GM18870 (cell line): ENCODE data around the gene PAK1IP1.
"Not testable (repeated sequence)": the region's sequence is repeated elsewhere in the genome, so short reads cannot be mapped to it uniquely, and the experiment has no call there.

ENCODE experiments used
- ATAC-seq: cut with Tn5 transposase; IDR thresholded peaks from one replicate; pipeline ENCODE4 v1.9.1; 2021; ENCODE audit warnings: moderate library complexity; ENCODE audit not compliant: unreplicated experiment

PAK1IP1 gene, protein sequence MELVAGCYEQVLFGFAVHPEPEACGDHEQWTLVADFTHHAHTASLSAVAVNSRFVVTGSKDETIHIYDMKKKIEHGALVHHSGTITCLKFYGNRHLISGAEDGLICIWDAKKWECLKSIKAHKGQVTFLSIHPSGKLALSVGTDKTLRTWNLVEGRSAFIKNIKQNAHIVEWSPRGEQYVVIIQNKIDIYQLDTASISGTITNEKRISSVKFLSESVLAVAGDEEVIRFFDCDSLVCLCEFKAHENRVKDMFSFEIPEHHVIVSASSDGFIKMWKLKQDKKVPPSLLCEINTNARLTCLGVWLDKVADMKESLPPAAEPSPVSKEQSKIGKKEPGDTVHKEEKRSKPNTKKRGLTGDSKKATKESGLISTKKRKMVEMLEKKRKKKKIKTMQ

GRCh38 chr6:10694302-10695085, at the start of gene PAK1IP1, which contains the start of gene C6orf52:
Gene PAK1IP1, plus strand, starts transcription at chr6:10694972. Its CDS starts 14 bp downstream, at chr6:10694986.
Gene C6orf52, minus strand, starts transcription at chr6:10694616. Its CDS starts 7,066 bp downstream, at chr6:10687550.
- peak; percentile 97 for ATAC-seq

DNA sequence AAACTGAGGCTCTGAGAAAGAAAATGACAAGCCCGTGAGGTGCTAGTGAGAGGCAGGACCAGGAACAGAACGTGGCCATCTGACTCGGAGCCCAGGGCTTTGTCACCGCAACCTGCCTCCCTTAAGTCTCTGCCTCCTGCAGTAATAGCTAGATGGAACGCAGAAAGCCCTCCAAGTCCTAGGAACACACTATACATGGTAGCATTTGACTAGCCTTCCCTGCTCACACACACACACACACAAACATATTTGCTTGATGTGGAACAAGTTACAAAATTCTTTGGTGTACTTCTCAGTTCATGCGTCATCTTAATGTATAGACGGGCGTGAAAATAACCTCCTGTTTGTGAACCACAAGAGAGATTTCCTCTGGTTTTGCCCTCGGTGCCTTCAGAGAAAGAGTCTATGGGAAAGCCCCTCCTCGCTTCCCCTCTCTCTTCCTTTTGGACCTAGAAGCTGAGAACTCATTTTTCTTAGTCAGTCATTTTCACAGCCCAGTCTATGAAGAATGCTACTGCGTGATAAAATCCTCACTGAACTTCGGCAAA, 39.2 kb upstream of the PAK1IP1 start:
- ATAC-seq = no peak

- ATAC-seq = no peak
Observed at GRCh38 chr6:10658910-10659698, 35.7 kb upstream of the PAK1IP1 start.

DNA sequence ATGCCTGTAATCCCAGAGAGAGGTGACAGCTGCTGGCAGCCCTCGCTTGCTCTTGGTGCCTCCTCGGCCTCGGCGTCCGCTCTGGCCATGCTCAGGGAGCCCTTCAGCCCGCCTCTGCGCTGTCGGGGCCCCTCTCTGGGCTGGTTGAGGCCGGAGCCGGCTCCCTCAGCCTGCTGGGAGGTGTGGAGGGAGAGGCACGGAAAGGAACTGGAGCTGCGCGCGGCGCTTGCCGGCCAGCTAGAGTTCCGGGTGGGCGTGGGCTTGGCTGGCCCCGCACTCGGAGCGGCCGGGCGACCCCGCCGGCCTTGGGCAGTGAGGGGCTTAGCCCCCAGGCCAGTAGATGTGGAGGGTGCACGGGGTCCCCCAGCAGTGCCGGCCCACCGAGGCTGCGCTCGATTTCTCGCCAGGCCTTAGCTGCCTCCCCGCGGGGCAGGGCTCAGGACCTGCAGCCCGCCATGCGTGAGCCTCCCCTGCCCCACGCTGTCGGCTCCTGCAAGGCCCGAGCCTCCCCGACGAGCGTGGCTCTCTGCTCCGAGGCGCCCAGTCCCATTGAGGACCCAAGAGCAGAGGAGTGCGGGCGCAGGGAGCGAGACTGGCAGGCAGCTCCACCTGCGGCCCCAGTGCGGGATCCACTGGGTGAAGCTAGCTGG, 34.9 kb upstream of the PAK1IP1 start:
- ATAC-seq = no peak

GRCh38 chr6:10660431-10661191, 34.2 kb upstream of the PAK1IP1 start:
- not testable (repeated sequence) for ATAC-seq

GRCh38 chr6:10662207-10662606, 32.6 kb upstream of the PAK1IP1 start:
- ATAC-seq = no peak

DNA sequence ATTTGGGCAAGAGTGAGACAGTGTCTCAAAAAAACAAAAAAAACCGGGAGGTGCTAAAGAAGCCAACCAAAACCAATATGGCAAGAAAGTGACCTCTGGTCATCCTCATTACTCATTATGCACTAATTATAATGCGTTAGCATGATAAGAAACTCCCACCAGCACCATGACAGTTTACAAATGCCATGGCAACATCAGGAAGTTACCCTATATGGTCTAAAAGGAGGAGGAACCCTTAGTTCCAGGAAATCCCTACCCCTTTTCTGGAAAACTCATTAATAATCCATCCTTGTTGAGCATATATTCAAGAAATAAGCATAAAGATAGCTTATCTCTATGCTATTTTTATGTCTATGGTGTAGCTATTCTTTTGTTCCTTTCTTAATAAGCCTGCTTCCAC, 32.0 kb upstream of the PAK1IP1 start:
- ATAC-seq = no peak

- ATAC-seq = not testable (repeated sequence)
Observed at GRCh38 chr6:10665595-10665994, 29.2 kb upstream of the PAK1IP1 start.

DNA sequence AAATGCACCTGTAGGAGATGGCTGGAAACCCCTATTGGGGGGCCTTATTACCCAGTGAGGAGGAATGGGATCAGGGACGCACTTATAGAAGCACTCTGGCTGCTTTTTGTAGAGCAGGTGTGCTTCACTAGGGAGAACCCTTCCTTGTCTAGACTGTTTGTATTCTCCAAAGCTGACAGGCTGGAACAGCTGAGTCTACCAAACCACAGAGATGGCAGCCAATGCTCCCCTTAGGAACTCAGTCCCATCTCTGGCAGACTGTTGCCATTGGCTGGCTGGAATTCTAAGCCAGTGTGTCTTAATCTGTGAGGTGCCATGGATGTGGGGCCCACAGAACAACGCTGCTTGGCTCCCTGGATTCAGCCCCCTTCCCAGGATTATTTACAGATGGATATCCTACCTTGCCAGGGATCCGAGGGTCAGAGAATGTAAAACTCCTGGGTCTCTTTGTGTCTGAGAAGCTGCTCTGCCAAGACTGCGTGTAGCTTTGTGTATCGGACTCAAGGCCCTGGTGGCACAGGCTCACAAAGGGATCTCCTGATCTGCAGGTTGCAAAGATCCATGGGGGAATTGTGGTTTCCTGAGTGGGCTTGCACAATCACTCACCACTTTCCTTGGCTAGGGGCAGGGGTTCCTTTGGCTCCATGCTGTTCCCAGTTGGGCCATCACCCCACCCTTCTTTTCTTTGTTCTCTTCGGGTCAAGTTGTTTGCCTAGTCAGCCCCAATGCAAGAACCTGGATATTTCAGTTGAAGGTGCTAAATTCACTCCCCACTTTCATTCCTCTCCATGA, 26.4 kb upstream of the PAK1IP1 start:
- ATAC-seq = no peak

GRCh38 chr6:10676403-10676802, 18.4 kb upstream of the PAK1IP1 start:
- no peak for ATAC-seq

DNA sequence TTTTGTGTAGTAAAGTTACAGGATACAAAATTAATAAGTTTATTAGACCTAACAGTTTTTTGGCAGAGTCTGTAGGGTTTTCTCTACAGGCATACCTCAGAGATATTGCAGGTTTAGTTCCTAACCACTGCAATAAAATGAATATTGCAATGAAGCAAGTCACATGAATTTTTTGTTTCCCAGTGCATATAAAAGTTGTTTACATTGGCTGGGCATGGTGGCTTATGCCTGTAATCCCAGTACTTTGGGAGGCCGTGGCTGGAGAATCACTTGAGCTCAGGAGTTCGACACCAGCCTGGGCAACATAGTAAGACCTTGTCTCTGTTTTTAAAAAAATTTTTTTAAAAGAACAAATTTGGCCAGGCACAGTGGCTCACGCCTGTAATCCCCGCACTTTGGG, 16.3 kb upstream of the PAK1IP1 start:
- no peak for ATAC-seq

GRCh38 chr6:10681795-10682194, 13.0 kb upstream of the PAK1IP1 start:
- no peak for ATAC-seq

DNA sequence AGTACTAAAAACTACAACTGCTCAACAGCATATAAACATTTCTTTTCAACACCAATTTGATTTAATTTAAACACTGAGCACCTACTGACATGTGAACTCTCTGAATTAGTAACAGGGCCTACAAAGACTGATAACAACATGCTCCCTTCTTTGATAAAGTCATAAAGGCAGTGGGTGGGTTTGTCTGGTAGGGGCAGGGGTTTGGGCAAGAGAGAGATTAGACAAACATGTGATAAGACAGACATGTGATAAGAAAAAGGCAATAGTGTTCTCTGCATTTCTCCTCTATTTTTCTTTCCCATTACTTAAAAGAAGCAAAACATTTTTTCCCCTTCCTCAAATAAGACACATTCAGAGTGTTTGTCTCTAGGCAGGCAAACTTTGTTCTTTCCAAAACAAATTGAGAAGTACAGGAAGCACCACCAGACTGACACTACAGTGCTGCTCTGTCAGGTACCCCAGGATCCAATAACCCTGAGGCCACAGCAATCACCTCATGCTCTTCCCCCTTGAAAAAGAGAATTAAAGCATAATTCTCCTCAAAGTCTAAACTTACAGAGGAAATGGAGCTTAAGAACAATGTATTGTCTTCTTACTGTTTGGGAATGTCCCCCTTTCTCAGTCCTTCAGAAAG, 12.3 kb upstream of the PAK1IP1 start:
- no peak for ATAC-seq

- ATAC-seq = no peak
Observed at GRCh38 chr6:10684618-10685017, 10.2 kb upstream of the PAK1IP1 start.

- ATAC-seq = no peak
Observed at GRCh38 chr6:10685092-10685915, 9.5 kb upstream of the PAK1IP1 start.

GRCh38 chr6:10686901-10687300, 7.9 kb upstream of the PAK1IP1 start:
- no peak for ATAC-seq

DNA sequence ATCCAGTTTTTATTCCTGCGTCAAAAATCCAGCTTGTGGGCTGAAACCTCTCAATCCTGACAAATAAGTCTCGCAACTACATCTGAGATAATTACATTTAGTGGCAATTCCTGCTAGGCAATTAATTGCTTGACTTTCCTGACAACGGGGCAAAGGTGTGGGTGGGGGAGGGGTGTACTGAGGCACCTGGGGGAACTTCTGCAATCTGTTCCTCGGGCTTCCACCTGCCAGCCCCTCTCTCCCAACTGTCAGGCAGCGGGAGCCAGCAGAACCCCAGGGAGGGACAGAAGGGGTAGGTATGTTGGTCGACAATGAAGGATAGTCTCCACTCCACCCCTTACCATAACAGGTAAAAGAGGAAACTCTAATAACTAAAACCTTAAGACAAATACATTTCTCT, 7.2 kb upstream of the PAK1IP1 start:
- no peak for ATAC-seq
